Ascending aorta (tissue), 2 donors: ENCODE results near the gene EPB41L2. TPM values are rescaled to one million over a fixed set of nuclear protein-coding genes. Genes with fewer than 3 reads are reported as not detected.

Experiments used
- DNase-seq, 2 donors: peaks; one replicate each; pipeline ENCODE4 v3.0.0-alpha.2; 2019; ENCODE audit warnings: low spot score in 2 of 2
- H3K27ac ChIP-seq, 2 donors: fragments of 200-600 bp; sonication (generic); one replicate each; pipeline ENCODE4 v1.5.1; 2016 to 2017; ENCODE audit warnings: mild to moderate bottlenecking in 1 of 2
- H3K27me3 ChIP-seq: fragments of 200-600 bp; sonication (generic); one replicate; pipeline ENCODE4 v1.5.1; 2017
- H3K36me3 ChIP-seq, 2 donors: fragments of 200-600 bp; sonication (generic); one replicate each; pipeline ENCODE4 v1.5.1; 2016
- H3K4me1 ChIP-seq, 2 donors: fragments of 200-600 bp; sonication (generic); one replicate each; pipeline ENCODE4 v1.5.1; 2016 to 2017; ENCODE audit warnings: mild to moderate bottlenecking in 1 of 2
- H3K4me3 ChIP-seq, 2 donors: fragments of 200-600 bp; sonication (generic); one replicate each; pipeline ENCODE4 v1.5.1; 2016 to 2017; ENCODE audit warnings: mild to moderate bottlenecking in 1 of 2
- H3K9me3 ChIP-seq, 2 donors: fragments of 200-600 bp; sonication (generic); one replicate each; pipeline ENCODE4 v1.5.1; 2016
- intact Hi-C: fragments of 100-400 bp; cut with DNase I; formaldehyde crosslinking; loops from one replicate; pipeline ENCODE4 v1.15.1; 2023
- total RNA-seq: library from RNA; depleted of rRNA; stranded (reverse); fragments of >200 nt; gene quantifications from one replicate; pipeline ENCODE4 v1.1.0, GENCODE V29; 2016
- TF ChIP-seq, protein P1 (sequence below), 3 experiments: fragments of 200-600 bp in 2 of 3; fragments of 450-650 bp in 1 of 3; sonication (generic) in 2 of 3; IDR thresholded peaks; one replicate each; pipeline ENCODE4 v1.5.1; 2016 to 2019; ENCODE audit warnings: antibody characterized with exemption in 3 of 3, mild to moderate bottlenecking in 1 of 3, moderate library complexity in 1 of 3

The EPB41L2 gene
- total RNA-seq, 1 donor from 2014 or later, result 163 TPM

GRCh38 chr6:131041814-131042213, 21.2 kb downstream of the EPB41L2 start:
- no peaks in the 10 kb centered on the region for H3K27me3 ChIP-seq
- no peak overlapping the region for H3K27ac ChIP-seq
- intact Hi-C loops, result no loop called here
- H3K36me3 ChIP-seq, result no peaks in the 10 kb centered on the region
- H3K9me3 ChIP-seq, result no peaks in the 10 kb centered on the region
- TF ChIP-seq, protein P1, sequence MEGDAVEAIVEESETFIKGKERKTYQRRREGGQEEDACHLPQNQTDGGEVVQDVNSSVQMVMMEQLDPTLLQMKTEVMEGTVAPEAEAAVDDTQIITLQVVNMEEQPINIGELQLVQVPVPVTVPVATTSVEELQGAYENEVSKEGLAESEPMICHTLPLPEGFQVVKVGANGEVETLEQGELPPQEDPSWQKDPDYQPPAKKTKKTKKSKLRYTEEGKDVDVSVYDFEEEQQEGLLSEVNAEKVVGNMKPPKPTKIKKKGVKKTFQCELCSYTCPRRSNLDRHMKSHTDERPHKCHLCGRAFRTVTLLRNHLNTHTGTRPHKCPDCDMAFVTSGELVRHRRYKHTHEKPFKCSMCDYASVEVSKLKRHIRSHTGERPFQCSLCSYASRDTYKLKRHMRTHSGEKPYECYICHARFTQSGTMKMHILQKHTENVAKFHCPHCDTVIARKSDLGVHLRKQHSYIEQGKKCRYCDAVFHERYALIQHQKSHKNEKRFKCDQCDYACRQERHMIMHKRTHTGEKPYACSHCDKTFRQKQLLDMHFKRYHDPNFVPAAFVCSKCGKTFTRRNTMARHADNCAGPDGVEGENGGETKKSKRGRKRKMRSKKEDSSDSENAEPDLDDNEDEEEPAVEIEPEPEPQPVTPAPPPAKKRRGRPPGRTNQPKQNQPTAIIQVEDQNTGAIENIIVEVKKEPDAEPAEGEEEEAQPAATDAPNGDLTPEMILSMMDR (IDR thresholded peaks at IDR 0.05), result no peak
- H3K4me1 ChIP-seq, result peaks cover 0 to under 1% of the 10 kb centered on the region in 2 donors
- DNase-seq, result no peak
- H3K4me3 ChIP-seq, result no peak overlapping the region

DNA sequence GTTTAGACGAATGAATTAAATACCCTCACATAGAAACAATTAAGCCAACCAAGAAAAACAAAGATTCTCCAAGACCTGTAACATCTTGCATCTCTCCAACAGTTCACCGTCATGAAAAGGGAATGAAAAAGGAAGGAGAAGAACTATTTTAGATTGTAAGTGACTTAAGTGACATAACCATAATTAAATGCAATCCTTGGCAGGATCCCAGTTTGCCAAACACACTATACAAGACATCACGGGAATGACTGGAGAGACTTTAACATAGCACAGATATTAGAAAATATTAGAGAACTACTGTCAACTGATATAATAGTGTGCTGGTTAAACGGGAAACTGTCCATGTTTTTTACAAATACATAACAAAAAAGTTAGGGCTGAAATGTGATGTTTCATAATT, 22.2 kb downstream of the EPB41L2 start:
- H3K4me1 ChIP-seq, result peaks cover 0 to 2% of the 10 kb centered on the region in 2 donors
- H3K27me3 ChIP-seq, result no peaks in the 10 kb centered on the region
- H3K27ac ChIP-seq, result no peak overlapping the region
- intact Hi-C loops, result no loop called here
- DNase-seq, result no peak
- no peaks in the 10 kb centered on the region for H3K9me3 ChIP-seq
- no peak overlapping the region for H3K4me3 ChIP-seq
- no peaks in the 10 kb centered on the region for H3K36me3 ChIP-seq
- TF ChIP-seq, protein P1 (IDR thresholded peaks at IDR 0.05), result no peak

- Histone ChIP-seq H3K27me3 (no peaks in the 10 kb centered on the region), H3K36me3 (no peaks in the 10 kb centered on the region), H3K9me3 (no peaks in the 10 kb centered on the region), H3K4me1 (peaks cover 0 to 2% of the 10 kb centered on the region in 2 donors), H3K4me3 (no peak overlapping the region), H3K27ac (no peak overlapping the region)
- no peak for DNase-seq
- TF ChIP-seq, protein P1 (IDR thresholded peaks at IDR 0.05), result no peak
- intact Hi-C loops, result no loop called here
Measured at GRCh38 chr6:131039345-131039680, 23.7 kb downstream of the EPB41L2 start.

GRCh38 chr6:131038597-131039344, 24.3 kb downstream of the EPB41L2 start:
- no peak for DNase-seq
- intact Hi-C loops, result no loop called here
- peaks cover 0 to 2% of the 10 kb centered on the region in 2 donors for H3K4me1 ChIP-seq
- no peaks in the 10 kb centered on the region for H3K27me3 ChIP-seq
- no peaks in the 10 kb centered on the region for H3K36me3 ChIP-seq
- no peak overlapping the region for H3K27ac ChIP-seq
- TF ChIP-seq, protein P1 (IDR thresholded peaks at IDR 0.05), result no peak
- no peak overlapping the region for H3K4me3 ChIP-seq
- H3K9me3 ChIP-seq, result no peaks in the 10 kb centered on the region

DNA sequence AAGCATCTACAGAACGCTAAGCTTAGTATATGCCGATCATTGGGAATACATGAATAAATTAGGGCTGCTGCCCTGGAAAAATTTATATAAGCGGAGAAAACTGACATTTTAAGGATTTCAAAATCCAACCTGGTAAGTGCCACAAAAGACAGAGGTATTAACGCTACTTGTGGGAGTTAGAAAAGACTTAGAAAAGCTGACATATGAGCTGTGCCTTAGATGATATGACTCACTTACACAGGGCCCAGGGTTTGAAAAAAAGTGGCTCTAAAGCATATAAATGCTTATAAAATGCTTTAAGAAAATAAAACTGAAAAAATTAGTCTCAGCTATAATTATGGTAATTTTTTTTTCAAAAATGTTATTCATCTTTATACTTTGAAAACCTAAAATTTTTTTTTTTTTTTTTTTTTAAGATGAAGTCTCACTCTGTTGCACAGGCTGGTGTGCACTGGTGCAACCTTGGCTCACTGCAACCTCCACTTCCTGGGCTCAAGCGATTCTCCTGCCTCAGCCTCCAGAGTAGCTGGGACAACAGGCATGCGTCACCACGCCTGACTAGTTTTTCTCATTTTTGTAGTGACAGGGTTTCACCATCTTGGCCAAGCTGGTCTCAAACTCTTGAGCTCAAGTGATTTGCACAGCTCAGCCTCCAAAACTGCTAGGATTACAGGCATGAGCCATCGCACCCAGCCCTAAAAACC, 25.7 kb downstream of the EPB41L2 start:
- TF ChIP-seq, protein P1 (IDR thresholded peaks at IDR 0.05), result no peak
- H3K4me1 ChIP-seq, result peaks cover 0 to 2% of the 10 kb centered on the region in 2 donors
- DNase-seq, result no peak
- H3K36me3 ChIP-seq, result no peaks in the 10 kb centered on the region
- H3K9me3 ChIP-seq, result no peaks in the 10 kb centered on the region
- H3K27me3 ChIP-seq, result no peaks in the 10 kb centered on the region
- intact Hi-C loops, result no loop called here
- no peak overlapping the region for H3K27ac ChIP-seq
- peak overlapping the region in 1 of 2 donors; percentile 32 for H3K4me3 ChIP-seq
